ENCODE results near the gene ABLIM2. TPM values are rescaled to one million over a fixed set of nuclear protein-coding genes. Genes with fewer than 3 reads are reported as not detected.

ABLIM2 gene
- total and polyA plus RNA-seq, 2 of the 8 experiments (the other 6 are each of a cell fraction or from before 2014, with no cell fraction given): 2.8 to 3.0 TPM

GRCh38 chr4:8179771-8180170, 21.2 kb upstream of the ABLIM2 start:
- H3K23me2 ChIP-seq (ENCODE audit: low read depth, low read length): 0 out of 2 replicates have a peak, but pooled peaks cover 2% of the 10 kb centered on the region
- no peak overlapping the region for H2BK12ac ChIP-seq (ENCODE audit: low read depth, low read length)
- no peak for DNase-seq (ENCODE audit: low read depth in 1 of 2, low spot score in 2 of 2)
- H2BK5ac ChIP-seq (ENCODE audit: low read depth, low read length): no peak overlapping the region
- H2AK5ac ChIP-seq (ENCODE audit: low read depth, low read length): no peak overlapping the region
- H2BK120ac ChIP-seq (replicated peaks; ENCODE audit: low read depth, low read length): no peak overlapping the region
- FAIRE-seq: no peak
- no peaks in the 10 kb centered on the region for H3K36me3 ChIP-seq (ENCODE audit: control insufficient read depth in 2 of 4, insufficient read depth in 4 of 4, low read length in 3 of 4)
- H3K27ac ChIP-seq (ENCODE audit: low read depth, low read length): no peak overlapping the region
- peaks cover 0 to 4% of the 10 kb centered on the region in 2 experiments for H4K20me1 ChIP-seq (replicated peaks in 1 of 2; ENCODE audit: control insufficient read depth in 1 of 2, insufficient read depth in 2 of 2, low read length in 2 of 2)
- no peaks in the 10 kb centered on the region for H3K9me3 ChIP-seq (ENCODE audit: insufficient read depth in 2 of 2, low read depth in 1 of 2, low read length in 1 of 2)
- H3K79me2 ChIP-seq (ENCODE audit: control insufficient read depth in 1 of 2, insufficient read depth in 2 of 2, low read length in 2 of 2): no peaks in the 10 kb centered on the region
- H3K4ac ChIP-seq (replicated peaks; ENCODE audit: insufficient read length, low read depth, low read length): no peak overlapping the region
- no peak overlapping the region for H2BK20ac ChIP-seq (ENCODE audit: low read length)
- no peak overlapping the region for H4K91ac ChIP-seq (replicated peaks; ENCODE audit: insufficient read length, low read length)
- no peaks in the 10 kb centered on the region for H3K4me1 ChIP-seq (replicated peaks in 1 of 4; ENCODE audit: control insufficient read depth in 3 of 4, insufficient read depth in 4 of 4, low read length in 3 of 4)
- H3K18ac ChIP-seq (ENCODE audit: extremely low read depth, low read length): no peak overlapping the region
- ChIA-PET POLR2A (ENCODE audit: partially characterized antibody) (no interaction called here), CTCF (ENCODE audit: partially characterized antibody) (interaction anchor here (0.6 to 7.2 kb wide), 14 partner anchors 8 to 460 kb away, joined by 3 to 68 read pairs (median 3); no protein-coding TSS in a partner anchor)
- no peak overlapping the region for H4K5ac ChIP-seq (ENCODE audit: insufficient read length, low read depth, low read length)
- H3K56ac ChIP-seq (replicated peaks; ENCODE audit: insufficient read length, low read depth, low read length): no peak overlapping the region
- WGBS, 2 experiments (ENCODE audit: extremely low coverage in 1 of 2, insufficient coverage in 1 of 2, insufficient read length in 1 of 2, insufficient replicate concordance in 2 of 2, low coverage in 1 of 2, low lambda C conversion rate in 2 of 2, missing lambda C conversion rate in 1 of 2): 85% methylated on average over 9 of the region's 9 CpGs; no CpG with 5 or more reads in 1 of the 2 experiments
- H3K27me3 ChIP-seq (replicated peaks in 1 of 4; ENCODE audit: control insufficient read depth in 3 of 4, extremely low read depth in 1 of 4, insufficient read depth in 3 of 4, low read length in 3 of 4): no peaks in the 10 kb centered on the region
- no peak overlapping the region for H3K4me2 ChIP-seq (ENCODE audit: insufficient read depth in 1 of 2, low read depth in 2 of 2, low read length in 2 of 2)
- H2BK15ac ChIP-seq (ENCODE audit: low read length): no peak overlapping the region
- no peak overlapping the region for H3K14ac ChIP-seq (ENCODE audit: insufficient read length)
- H3K79me1 ChIP-seq (ENCODE audit: low read depth, low read length): no peaks in the 10 kb centered on the region
- H2AFZ ChIP-seq (ENCODE audit: low read length): no peak overlapping the region
- H3K9ac ChIP-seq (replicated peaks in 1 of 4; ENCODE audit: extremely low read depth in 1 of 4, low read depth in 3 of 4, low read length in 3 of 4): no peak overlapping the region
- no peak overlapping the region for H3K4me3 ChIP-seq (ENCODE audit: extremely low read depth in 1 of 4, insufficient read depth in 2 of 4, low read depth in 3 of 4, low read length in 4 of 4)
- no peak overlapping the region for H4K8ac ChIP-seq (ENCODE audit: extremely low read depth, insufficient read depth, low read length)
- H3K23ac ChIP-seq (ENCODE audit: insufficient read length): no peak overlapping the region
- TF ChIP-seq YY1 (IDR thresholded peaks at IDR 0.05; ENCODE audit: low read depth, low read length) (no peak), TBP (IDR thresholded peaks at IDR 0.05; ENCODE audit: low read depth, low read length) (no peak), CEBPB (IDR thresholded peaks at IDR 0.05; ENCODE audit: low read depth, low read length) (no peak), ATF2 (IDR thresholded peaks at IDR 0.05; ENCODE audit: low read length) (no peak), POLR2AphosphoS5 (IDR thresholded peaks at IDR 0.05; ENCODE audit: low read depth, low read length) (no peak), RXRA (IDR thresholded peaks at IDR 0.05; ENCODE audit: insufficient read depth, low read depth, low read length) (no peak), MAFK (IDR thresholded peaks at IDR 0.05; ENCODE audit: low read depth, low read length) (no peak), RAD21 (IDR thresholded peaks at IDR 0.05 in 1 of 2, conservative IDR thresholded peaks at IDR 0.05 in 1 of 2; ENCODE audit: low read depth in 2 of 2, low read length in 2 of 2) (no peak), BCL11A (IDR thresholded peaks at IDR 0.05; ENCODE audit: low read depth in 2 of 2, low read length in 2 of 2) (no peak), CBX5 (IDR thresholded peaks at IDR 0.05; ENCODE audit: low read depth, low read length) (no peak), SP1 (IDR thresholded peaks at IDR 0.05; ENCODE audit: low read depth, low read length) (no peak), RBBP5 (IDR thresholded peaks at IDR 0.05; ENCODE audit: borderline replicate concordance, low read depth, low read length) (no peak)

All from H1 (cell line).